GM21825 (cell line): ENCODE measurements around the gene SYNJ2BP.
"Not testable (repeated sequence)": the region's sequence is repeated elsewhere in the genome, so short reads cannot be mapped to it uniquely, and the experiment has no call there.

Source experiments
- ATAC-seq: cut with Tn5 transposase; IDR thresholded peaks from one replicate; pipeline ENCODE4 v1.9.1; 2021; ENCODE audit warnings: mild to moderate bottlenecking, moderate library complexity; ENCODE audit not compliant: unreplicated experiment

Gene SYNJ2BP

GRCh38 chr14:70416725-70417349, at the start of gene SYNJ2BP:
Gene SYNJ2BP (minus strand): TSS chr14:70417090. CDS start chr14:70416963, 127 bp downstream.
- ATAC-seq = peak; percentile 76

GRCh38 chr14:70454731-70455130, 37.8 kb upstream of the SYNJ2BP start:
- ATAC-seq = no peak

GRCh38 chr14:70451874-70452273, 35.0 kb upstream of the SYNJ2BP start, which contains the start of gene ADAM21:
Gene ADAM21 (plus strand): TSS chr14:70452174. CDS start chr14:70457500, 5,326 bp downstream.
- no peak for ATAC-seq

GRCh38 chr14:70448633-70449340, 31.9 kb upstream of the SYNJ2BP start:
- ATAC-seq = no peak

GRCh38 chr14:70442750-70443149, 25.9 kb upstream of the SYNJ2BP start:
- no peak for ATAC-seq

GRCh38 chr14:70441641-70442040, 24.8 kb upstream of the SYNJ2BP start:
- ATAC-seq = no peak

GRCh38 chr14:70436867-70437266, 20.0 kb upstream of the SYNJ2BP start:
- no peak for ATAC-seq

GRCh38 chr14:70426555-70426954, 9.7 kb upstream of the SYNJ2BP start:
- not testable (repeated sequence) for ATAC-seq

- no peak for ATAC-seq
These were observed 8.5 kb upstream of the SYNJ2BP start for GRCh38 chr14:70425354-70425753.

- ATAC-seq = no peak
These were observed 5.6 kb upstream of the SYNJ2BP start for GRCh38 chr14:70422538-70422937.

- ATAC-seq = not testable (repeated sequence)
These were observed 2.5 kb upstream of the SYNJ2BP start for GRCh38 chr14:70419270-70419931.

- peak; percentile 14 for ATAC-seq
These were observed 559 bp downstream of the SYNJ2BP start for GRCh38 chr14:70416338-70416724.

- no peak for ATAC-seq
These were observed 1.1 kb downstream of the SYNJ2BP start for GRCh38 chr14:70415788-70416187.

GRCh38 chr14:70407621-70408020, 9.3 kb downstream of the SYNJ2BP start:
- no peak for ATAC-seq

- ATAC-seq = not testable (repeated sequence)
These were observed 10.7 kb downstream of the SYNJ2BP start for GRCh38 chr14:70406216-70406615.

- ATAC-seq = not testable (repeated sequence)
These were observed 13.6 kb downstream of the SYNJ2BP start for GRCh38 chr14:70403335-70403734.

- ATAC-seq = no peak
These were observed 15.2 kb downstream of the SYNJ2BP start for GRCh38 chr14:70401643-70402042.

GRCh38 chr14:70398706-70399431, 18.0 kb downstream of the SYNJ2BP start:
- ATAC-seq = no peak

- no peak for ATAC-seq
These were observed 18.6 kb downstream of the SYNJ2BP start for GRCh38 chr14:70398280-70398679.

GRCh38 chr14:70397746-70398145, 19.1 kb downstream of the SYNJ2BP start:
- ATAC-seq = no peak

- no peak for ATAC-seq
These were observed 22.1 kb downstream of the SYNJ2BP start for GRCh38 chr14:70394674-70395306.
